Loucy (cell line): ENCODE results near the gene MRS2.
"Not testable (repeated sequence)": the region's sequence is repeated elsewhere in the genome, so short reads cannot be mapped to it uniquely, and the experiment has no call there.

Experiments used
- H2AFZ ChIP-seq: fragments of 200-600 bp; sonication (generic); 2 replicates; pipeline ENCODE4 v1.6.0; 2016; ENCODE audit warnings: antibody characterized with exemption, mild to moderate bottlenecking, low read length, moderate library complexity
- H3F3A ChIP-seq: fragments of 200-600 bp; 2 replicates; pipeline ENCODE4 v1.6.0; 2016; ENCODE audit warnings: antibody characterized with exemption, low read depth, mild to moderate bottlenecking
- H3K27me3 ChIP-seq: fragments of 200-600 bp; sonication (generic); 2 replicates; pipeline ENCODE4 v1.6.1; 2014; ENCODE audit warnings: low read length, mild to moderate bottlenecking; ENCODE audit not compliant: insufficient read depth, poor library complexity, severe bottlenecking
- H3K36me3 ChIP-seq: fragments of 200-600 bp; sonication (generic); 2 replicates; pipeline ENCODE4 v1.6.1; 2016; ENCODE audit warnings: low read length; ENCODE audit not compliant: insufficient read depth
- H3K4me1 ChIP-seq: fragments of 200-600 bp; sonication (generic); 2 replicates; pipeline ENCODE4 v1.5.1; 2014; ENCODE audit warnings: low read length, mild to moderate bottlenecking; ENCODE audit not compliant: insufficient read depth, poor library complexity, severe bottlenecking
- H3K4me2 ChIP-seq: fragments of 200-600 bp; sonication (generic); 2 replicates; pipeline ENCODE4 v1.6.0; 2014; ENCODE audit warnings: antibody characterized with exemption, low read length, low read depth, mild to moderate bottlenecking; ENCODE audit not compliant: poor library complexity, severe bottlenecking
- H3K4me3 ChIP-seq: fragments of 200-600 bp; sonication (generic); 2 replicates; pipeline ENCODE4 v1.5.1; 2014; ENCODE audit warnings: low read length, mild to moderate bottlenecking, mixed read lengths; ENCODE audit not compliant: poor library complexity, severe bottlenecking
- H3K79me2 ChIP-seq: fragments of 200-600 bp; sonication (generic); 2 replicates; pipeline ENCODE4 v1.6.1; 2014; ENCODE audit warnings: low read length; ENCODE audit not compliant: insufficient read depth
- H3K9ac ChIP-seq: fragments of 200-600 bp; sonication (generic); 2 replicates; pipeline ENCODE4 v1.6.0; 2014; ENCODE audit warnings: mild to moderate bottlenecking, low read depth, low read length, moderate library complexity; ENCODE audit not compliant: poor library complexity, severe bottlenecking
- H3K9me2 ChIP-seq: fragments of 200-600 bp; sonication (generic); replicated peaks from 2 replicates; pipeline ENCODE4 v1.6.1; 2016; ENCODE audit warnings: low read depth, low read length, mixed read lengths
- H3K9me3 ChIP-seq: fragments of 200-600 bp; sonication (generic); 2 replicates; pipeline ENCODE4 v1.6.1; 2014; ENCODE audit warnings: mild to moderate bottlenecking, antibody characterized with exemption, low read length, low read depth; ENCODE audit not compliant: insufficient read depth
- H4K20me1 ChIP-seq: fragments of 200-600 bp; sonication (generic); 2 replicates; pipeline ENCODE4 v1.6.0; 2014; ENCODE audit warnings: antibody characterized with exemption, low read length, mild to moderate bottlenecking; ENCODE audit not compliant: insufficient read depth, poor library complexity, severe bottlenecking
- EZH2phosphoT487 ChIP-seq: fragments of 200-600 bp; IDR thresholded peaks from 2 replicates; pipeline ENCODE4 v1.6.1; 2018; ENCODE audit warnings: antibody characterized with exemption, mild to moderate bottlenecking, moderate library complexity, borderline replicate concordance
- TF ChIP-seq, protein P1 (sequence below): fragments of 200-600 bp; sonication (generic); conservative IDR thresholded peaks from 2 replicates; pipeline ENCODE4 v1.5.1; 2014; ENCODE audit warnings: mild to moderate bottlenecking, antibody characterized with exemption, low read length

Gene MRS2

DNA sequence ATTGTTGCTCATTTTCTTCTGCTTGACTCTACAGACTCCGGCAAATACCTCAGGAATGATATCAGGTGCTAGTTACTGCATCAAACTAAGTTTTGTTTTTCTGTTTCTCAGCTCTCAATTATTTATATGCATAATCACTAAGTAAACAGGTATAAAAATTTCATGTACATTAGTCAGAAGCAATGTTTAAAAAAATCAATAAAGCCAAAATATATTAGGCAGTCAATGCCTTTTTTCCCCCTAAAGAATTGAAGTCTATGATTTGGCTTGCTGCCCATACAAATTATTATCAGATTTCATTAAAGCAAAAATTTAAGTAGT is 20.6 kb upstream of the MRS2 start:
- no peaks in the 10 kb centered on the region for H3K27me3 ChIP-seq
- TF ChIP-seq, protein P1, sequence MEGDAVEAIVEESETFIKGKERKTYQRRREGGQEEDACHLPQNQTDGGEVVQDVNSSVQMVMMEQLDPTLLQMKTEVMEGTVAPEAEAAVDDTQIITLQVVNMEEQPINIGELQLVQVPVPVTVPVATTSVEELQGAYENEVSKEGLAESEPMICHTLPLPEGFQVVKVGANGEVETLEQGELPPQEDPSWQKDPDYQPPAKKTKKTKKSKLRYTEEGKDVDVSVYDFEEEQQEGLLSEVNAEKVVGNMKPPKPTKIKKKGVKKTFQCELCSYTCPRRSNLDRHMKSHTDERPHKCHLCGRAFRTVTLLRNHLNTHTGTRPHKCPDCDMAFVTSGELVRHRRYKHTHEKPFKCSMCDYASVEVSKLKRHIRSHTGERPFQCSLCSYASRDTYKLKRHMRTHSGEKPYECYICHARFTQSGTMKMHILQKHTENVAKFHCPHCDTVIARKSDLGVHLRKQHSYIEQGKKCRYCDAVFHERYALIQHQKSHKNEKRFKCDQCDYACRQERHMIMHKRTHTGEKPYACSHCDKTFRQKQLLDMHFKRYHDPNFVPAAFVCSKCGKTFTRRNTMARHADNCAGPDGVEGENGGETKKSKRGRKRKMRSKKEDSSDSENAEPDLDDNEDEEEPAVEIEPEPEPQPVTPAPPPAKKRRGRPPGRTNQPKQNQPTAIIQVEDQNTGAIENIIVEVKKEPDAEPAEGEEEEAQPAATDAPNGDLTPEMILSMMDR, result no peak
- TF ChIP-seq EZH2phosphoT487, result no peak
- no peaks in the 10 kb centered on the region for H4K20me1 ChIP-seq
- H3K9ac ChIP-seq, result no peak overlapping the region
- no peaks in the 10 kb centered on the region for H3K79me2 ChIP-seq
- no peaks in the 10 kb centered on the region for H3K36me3 ChIP-seq
- H3K4me2 ChIP-seq, result no peak overlapping the region
- no peaks in the 10 kb centered on the region for H3F3A ChIP-seq
- no peak overlapping the region for H2AFZ ChIP-seq
- no peaks in the 10 kb centered on the region for H3K4me1 ChIP-seq
- H3K4me3 ChIP-seq, result no peak overlapping the region
- H3K9me3 ChIP-seq, result no peaks in the 10 kb centered on the region
- no peaks in the 10 kb centered on the region for H3K9me2 ChIP-seq

DNA sequence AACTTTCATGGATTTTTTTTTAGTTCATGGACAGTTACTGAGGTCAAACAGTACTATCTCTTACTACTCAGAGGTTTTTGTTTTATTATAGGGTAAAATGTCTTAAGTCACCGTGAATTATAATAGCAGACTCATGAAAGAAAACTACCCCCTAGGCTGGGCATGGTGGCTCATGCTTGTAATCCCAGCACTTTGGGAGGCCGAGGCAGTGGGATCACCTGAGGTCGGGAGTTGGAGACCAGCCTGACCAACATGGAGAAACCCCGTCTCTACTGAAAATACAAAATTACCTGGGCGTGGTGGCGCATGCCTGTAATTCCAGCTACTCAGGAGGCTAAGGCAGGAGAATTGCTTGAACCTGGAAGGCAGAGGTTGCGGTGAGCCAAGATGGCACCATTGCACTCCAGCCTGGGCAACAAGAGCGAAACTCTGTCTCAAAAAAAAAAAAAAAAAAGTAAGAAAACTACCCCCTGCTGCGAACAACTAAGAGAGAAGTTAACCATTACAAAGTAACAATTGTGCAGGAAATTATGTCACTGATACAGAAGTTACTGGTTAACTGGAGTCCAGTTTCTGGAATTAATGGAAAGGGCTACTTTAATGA is 19.7 kb upstream of the MRS2 start:
- not testable (repeated sequence) for H3K4me3 ChIP-seq, H3K9me3 ChIP-seq, H3F3A ChIP-seq, H3K36me3 ChIP-seq, H3K4me2 ChIP-seq, H3K9me2 ChIP-seq, H3K4me1 ChIP-seq, H4K20me1 ChIP-seq, H2AFZ ChIP-seq, H3K79me2 ChIP-seq, H3K9ac ChIP-seq, H3K27me3 ChIP-seq

DNA sequence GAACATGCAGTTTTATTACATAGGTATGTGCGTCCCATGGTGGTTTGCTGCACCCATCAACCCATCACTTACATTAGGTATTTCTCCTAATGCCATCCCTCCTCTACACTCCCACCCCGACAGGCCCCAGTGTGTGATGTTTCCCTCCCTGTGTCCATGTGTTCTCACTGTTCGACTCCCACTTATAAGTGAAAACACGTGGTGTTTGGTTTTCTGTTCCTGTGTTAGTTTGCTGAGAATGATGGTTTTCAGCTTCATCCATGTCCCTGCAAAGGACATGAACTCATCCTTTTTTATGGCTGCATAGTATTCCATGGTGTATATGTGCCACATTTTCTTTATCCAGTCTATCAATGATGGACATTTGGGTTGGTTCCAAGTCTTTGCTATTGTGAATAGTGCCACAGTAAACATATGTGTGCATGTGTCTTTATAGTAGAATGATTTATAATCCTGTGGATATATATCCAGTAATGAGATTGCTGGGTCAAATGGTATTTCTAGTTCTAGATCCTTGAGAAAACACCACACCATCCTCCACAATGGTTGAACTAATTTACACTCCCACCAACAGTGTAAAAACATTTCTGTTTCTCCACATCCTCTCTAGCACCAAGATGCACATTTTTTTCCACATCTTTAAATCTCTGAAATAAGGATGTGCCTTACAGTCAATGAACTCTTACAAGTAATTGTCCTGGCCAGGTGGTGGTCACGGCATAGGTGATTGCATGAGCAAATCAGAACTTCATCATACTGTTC is 18.2 kb upstream of the MRS2 start:
- H3K4me3 ChIP-seq, H3K9ac ChIP-seq, H3K36me3 ChIP-seq, H3K4me2 ChIP-seq, H3K4me1 ChIP-seq, H3K9me2 ChIP-seq, H3F3A ChIP-seq, H2AFZ ChIP-seq, H3K79me2 ChIP-seq, H4K20me1 ChIP-seq, H3K9me3 ChIP-seq, H3K27me3 ChIP-seq: not testable (repeated sequence)

DNA sequence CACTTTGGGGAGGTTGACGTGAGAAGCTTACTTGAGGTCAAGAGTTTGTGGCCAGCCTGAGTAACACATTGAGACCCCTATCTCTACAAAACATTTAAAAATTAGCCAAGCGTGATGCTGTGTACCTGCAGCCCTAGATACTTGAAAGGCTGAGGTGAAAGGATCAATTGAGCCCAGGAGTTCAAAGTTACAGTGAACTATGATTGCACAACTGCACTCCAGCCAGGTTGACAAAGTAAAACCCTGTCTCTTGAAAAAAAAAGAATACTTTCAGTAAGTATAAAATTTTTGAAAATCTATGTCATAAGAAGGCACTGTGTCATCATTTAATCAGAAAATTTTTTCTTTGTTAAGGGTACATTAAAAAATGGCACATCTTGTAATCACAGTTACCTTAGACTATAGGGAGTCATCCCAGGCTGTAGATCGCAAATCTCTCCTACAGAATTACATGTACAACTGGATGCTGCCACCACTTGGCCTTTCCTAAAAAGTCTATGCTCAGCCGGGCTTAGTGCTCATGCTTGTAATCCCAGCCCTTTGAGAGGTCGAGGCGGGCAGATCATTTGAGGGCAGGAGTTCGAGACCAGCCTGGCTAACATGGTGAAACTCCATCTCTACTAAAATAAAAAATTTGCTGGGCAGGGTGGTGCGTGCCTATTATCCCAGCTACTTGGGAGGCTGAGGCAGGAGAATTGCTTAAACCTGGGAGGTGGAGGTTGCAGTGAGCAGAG is 17.0 kb upstream of the MRS2 start:
- H3K9me2 ChIP-seq, result no peaks in the 10 kb centered on the region
- H3K27me3 ChIP-seq, result no peaks in the 10 kb centered on the region
- no peak overlapping the region for H2AFZ ChIP-seq
- no peak overlapping the region for H3K4me2 ChIP-seq
- H4K20me1 ChIP-seq, result no peaks in the 10 kb centered on the region
- H3K9me3 ChIP-seq, result no peaks in the 10 kb centered on the region
- H3K4me1 ChIP-seq, result no peaks in the 10 kb centered on the region
- no peaks in the 10 kb centered on the region for H3F3A ChIP-seq
- no peak overlapping the region for H3K9ac ChIP-seq
- TF ChIP-seq EZH2phosphoT487, result no peak
- TF ChIP-seq, protein P1, result no peak
- H3K79me2 ChIP-seq, result no peaks in the 10 kb centered on the region
- no peaks in the 10 kb centered on the region for H3K36me3 ChIP-seq
- no peak overlapping the region for H3K4me3 ChIP-seq
